Measurements from ENCODE around the gene PXT1.

PXT1 gene

DNA sequence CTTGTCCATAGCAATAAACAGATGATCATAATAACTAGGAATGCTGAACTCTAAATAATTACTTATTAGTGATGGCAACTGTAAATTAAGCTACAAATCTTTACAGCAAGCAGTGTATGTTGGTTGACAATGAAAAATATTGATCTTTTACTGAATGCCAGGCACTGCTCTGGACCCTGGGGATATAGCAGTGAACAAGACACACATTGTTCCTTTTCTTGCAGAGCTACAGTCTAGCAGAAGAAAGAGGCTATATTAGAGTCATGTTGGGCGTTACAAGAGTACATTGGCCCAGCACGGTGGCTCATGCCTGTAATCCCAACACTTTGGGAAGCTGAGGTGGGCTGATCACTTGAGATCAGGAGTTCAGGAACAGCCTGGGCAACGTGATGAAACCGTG, 11.5 kb downstream of the PXT1 start:
- H3K27me3 ChIP-seq (replicated peaks; ENCODE audit: control insufficient read depth, insufficient read depth, low read length) = no peaks in the 10 kb centered on the region
- no peak for DNase-seq (ENCODE audit: extremely low read depth, insufficient read length)
- TF ChIP-seq, protein P1, sequence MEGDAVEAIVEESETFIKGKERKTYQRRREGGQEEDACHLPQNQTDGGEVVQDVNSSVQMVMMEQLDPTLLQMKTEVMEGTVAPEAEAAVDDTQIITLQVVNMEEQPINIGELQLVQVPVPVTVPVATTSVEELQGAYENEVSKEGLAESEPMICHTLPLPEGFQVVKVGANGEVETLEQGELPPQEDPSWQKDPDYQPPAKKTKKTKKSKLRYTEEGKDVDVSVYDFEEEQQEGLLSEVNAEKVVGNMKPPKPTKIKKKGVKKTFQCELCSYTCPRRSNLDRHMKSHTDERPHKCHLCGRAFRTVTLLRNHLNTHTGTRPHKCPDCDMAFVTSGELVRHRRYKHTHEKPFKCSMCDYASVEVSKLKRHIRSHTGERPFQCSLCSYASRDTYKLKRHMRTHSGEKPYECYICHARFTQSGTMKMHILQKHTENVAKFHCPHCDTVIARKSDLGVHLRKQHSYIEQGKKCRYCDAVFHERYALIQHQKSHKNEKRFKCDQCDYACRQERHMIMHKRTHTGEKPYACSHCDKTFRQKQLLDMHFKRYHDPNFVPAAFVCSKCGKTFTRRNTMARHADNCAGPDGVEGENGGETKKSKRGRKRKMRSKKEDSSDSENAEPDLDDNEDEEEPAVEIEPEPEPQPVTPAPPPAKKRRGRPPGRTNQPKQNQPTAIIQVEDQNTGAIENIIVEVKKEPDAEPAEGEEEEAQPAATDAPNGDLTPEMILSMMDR (IDR thresholded peaks at IDR 0.05; ENCODE audit: insufficient read depth, low read length, poor library complexity, severe bottlenecking) = no peak
- no peak overlapping the region for H3K4me3 ChIP-seq (replicated peaks; ENCODE audit: low read depth, low read length)
- H3K36me3 ChIP-seq (ENCODE audit: control insufficient read depth, insufficient read depth, low read length) = no peaks in the 10 kb centered on the region

DNA sequence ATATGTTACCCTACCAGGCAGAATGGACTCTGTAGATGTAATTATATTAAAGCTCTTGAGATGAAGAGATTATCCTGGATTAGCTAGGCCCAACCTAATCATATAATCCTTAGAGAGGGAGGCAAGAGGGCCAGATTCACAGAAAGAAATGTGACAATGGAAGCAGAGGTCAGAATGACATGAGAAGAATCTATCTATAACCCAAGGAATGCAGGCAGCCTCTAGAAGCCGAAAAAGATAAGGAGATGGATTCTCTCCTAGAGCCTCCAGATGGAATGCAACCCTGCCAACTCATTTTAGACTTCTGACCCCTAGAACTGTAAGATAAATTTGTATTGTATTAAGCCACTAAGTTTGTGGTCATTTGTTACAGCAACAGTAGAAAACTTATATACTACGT, 12.3 kb downstream of the PXT1 start:
- TF ChIP-seq, protein P1 (IDR thresholded peaks at IDR 0.05; ENCODE audit: insufficient read depth, low read length, poor library complexity, severe bottlenecking) = no peak
- Histone ChIP-seq H3K4me3 (replicated peaks; ENCODE audit: low read depth, low read length) (no peak overlapping the region), H3K27me3 (replicated peaks; ENCODE audit: control insufficient read depth, insufficient read depth, low read length) (no peaks in the 10 kb centered on the region), H3K36me3 (ENCODE audit: control insufficient read depth, insufficient read depth, low read length) (no peaks in the 10 kb centered on the region)
- DNase-seq (ENCODE audit: extremely low read depth, insufficient read length) = no peak

DNA sequence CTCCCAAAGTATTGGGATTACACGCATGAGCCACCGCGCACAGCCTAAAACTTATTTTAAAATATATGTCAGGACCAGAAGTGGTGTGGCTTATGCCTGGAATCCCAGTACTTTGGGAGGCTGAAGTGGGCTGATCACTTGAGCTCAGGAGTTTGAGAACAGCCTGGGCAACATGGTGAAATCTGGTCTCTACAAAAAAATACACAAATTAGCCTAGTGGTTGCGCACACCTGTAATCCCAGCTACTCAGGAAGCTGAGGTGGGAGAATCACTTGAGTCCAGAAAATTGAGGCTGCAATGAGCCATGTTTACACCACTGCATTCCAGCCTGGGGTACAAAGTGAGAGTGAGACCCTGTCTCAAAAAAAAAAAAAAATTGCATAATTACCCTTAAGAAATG, 13.7 kb downstream of the PXT1 start:
- TF ChIP-seq, protein P1 (IDR thresholded peaks at IDR 0.05; ENCODE audit: insufficient read depth, low read length, poor library complexity, severe bottlenecking) = peak; percentile 35
- Histone ChIP-seq H3K36me3 (ENCODE audit: control insufficient read depth, insufficient read depth, low read length) (no peaks in the 10 kb centered on the region), H3K27me3 (replicated peaks; ENCODE audit: control insufficient read depth, insufficient read depth, low read length) (no peaks in the 10 kb centered on the region), H3K4me3 (replicated peaks; ENCODE audit: low read depth, low read length) (no peak overlapping the region)
- DNase-seq (ENCODE audit: extremely low read depth, insufficient read length) = no peak

DNA sequence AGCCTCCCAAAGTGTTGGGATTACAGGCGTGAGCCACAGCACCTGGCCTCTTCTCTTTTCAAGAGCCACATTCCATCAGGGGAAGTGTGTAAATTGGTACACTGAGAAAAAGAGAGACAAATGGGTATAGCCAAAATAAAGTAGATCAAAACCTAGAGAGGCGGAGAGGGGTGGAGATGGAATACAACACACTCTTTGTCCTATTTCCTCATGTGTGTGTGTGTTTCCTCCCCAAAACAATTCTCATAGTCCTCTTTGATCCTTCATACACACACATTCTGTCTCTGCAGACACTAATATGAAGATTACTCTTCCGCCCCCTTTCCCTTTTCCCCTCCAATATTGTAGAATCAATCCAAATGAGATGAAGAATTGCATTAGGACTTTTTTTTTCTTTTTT, 16.0 kb downstream of the PXT1 start:
- H3K27me3 ChIP-seq (replicated peaks; ENCODE audit: control insufficient read depth, insufficient read depth, low read length) = no peaks in the 10 kb centered on the region
- DNase-seq (ENCODE audit: extremely low read depth, insufficient read length) = no peak
- TF ChIP-seq, protein P1 (IDR thresholded peaks at IDR 0.05; ENCODE audit: insufficient read depth, low read length, poor library complexity, severe bottlenecking) = no peak
- no peak overlapping the region for H3K4me3 ChIP-seq (replicated peaks; ENCODE audit: low read depth, low read length)
- H3K36me3 ChIP-seq (ENCODE audit: control insufficient read depth, insufficient read depth, low read length) = no peaks in the 10 kb centered on the region

DNA sequence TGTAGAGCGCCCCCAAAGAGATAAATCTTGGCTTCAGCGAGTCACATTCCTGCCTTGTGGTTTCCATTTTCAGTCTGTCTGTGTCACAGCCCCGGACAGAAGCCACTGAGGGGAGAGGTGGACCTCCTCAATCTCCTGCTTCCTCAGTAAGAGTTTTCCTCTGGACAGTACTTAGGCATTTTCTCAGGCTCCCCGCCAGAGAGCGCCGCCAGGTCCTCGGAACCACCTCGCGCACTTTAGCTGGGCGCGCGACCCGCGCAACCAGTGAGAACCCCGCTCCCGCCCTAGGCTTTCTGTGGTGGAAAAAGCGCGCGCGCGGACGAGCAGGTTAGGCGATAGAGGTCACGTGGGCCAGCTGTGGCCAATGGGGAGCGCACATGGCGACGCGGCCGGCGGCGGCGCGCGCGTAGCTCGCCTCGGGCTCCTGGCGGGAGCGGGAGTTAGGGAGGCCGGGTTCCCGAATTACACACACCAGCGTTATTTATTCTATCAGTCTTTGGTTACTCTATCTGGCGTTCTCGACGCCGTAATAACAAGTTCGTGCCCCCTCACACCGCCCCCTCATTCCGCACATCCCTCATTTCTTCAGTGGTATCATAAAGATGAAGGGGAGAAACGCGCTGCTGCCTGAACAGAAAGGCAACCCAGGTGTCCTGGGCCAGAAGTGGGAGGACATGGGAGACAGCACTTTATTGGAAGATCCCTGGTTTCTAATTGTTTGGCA, 19.4 kb downstream of the PXT1 start:
- H3K27me3 ChIP-seq (replicated peaks; ENCODE audit: control insufficient read depth, insufficient read depth, low read length) = no peaks in the 10 kb centered on the region
- peak; percentile 98 for DNase-seq (ENCODE audit: extremely low read depth, insufficient read length)

More for the DNA sequence above, 19.4 kb downstream of the PXT1 start:
- Histone ChIP-seq H3K36me3 (ENCODE audit: control insufficient read depth, insufficient read depth, low read length) (no peaks in the 10 kb centered on the region), H3K4me3 (replicated peaks; ENCODE audit: low read depth, low read length) (peak overlapping the region; percentile 70)
- TF ChIP-seq, protein P1 (IDR thresholded peaks at IDR 0.05; ENCODE audit: insufficient read depth, low read length, poor library complexity, severe bottlenecking) = peak; percentile 74

All from GM06990 (cell line).